K562 (cell line): ENCODE results near the gene REG3G.

Experiments used
- E2F8 ChIP-seq: fragments of 450-650 bp; IDR thresholded peaks from 2 replicates; pipeline ENCODE4 v1.7.1; 2018; ENCODE audit warnings: mild to moderate bottlenecking, low read depth; ENCODE audit not compliant: partially characterized antibody
- NFIX ChIP-seq: fragments of 250-450 bp; sonication (Bioruptor Pico); IDR thresholded peaks from 2 replicates; pipeline ENCODE4 v1.4.0; 2020; ENCODE audit warnings: low read depth, mild to moderate bottlenecking, moderate library complexity

- no peak for TF ChIP-seq E2F8
- TF ChIP-seq NFIX (CRISPR knock-in tag) = no peak
Observed at GRCh38 chr2:79013629-79014028, 11.9 kb upstream of the REG3G start.
